HG03103 (cell line): Measurements from ENCODE around the gene THBD.

Experiments
- ATAC-seq: cut with Tn5 transposase; IDR thresholded peaks from one replicate; pipeline ENCODE4 v1.9.1; 2021; ENCODE audit warnings: low read depth; ENCODE audit not compliant: unreplicated experiment

The THBD gene

GRCh38 chr20:23049201-23050075, at the start of gene THBD:
Gene THBD, minus strand, starts transcription at chr20:23049672. Its CDS starts 168 bp downstream, at chr20:23049504.
- ATAC-seq: no peak

GRCh38 chr20:23097636-23098580, 48.4 kb upstream of the THBD start:
- ATAC-seq: no peak

- no peak for ATAC-seq
These were observed 47.6 kb upstream of the THBD start for GRCh38 chr20:23096986-23097520.

GRCh38 chr20:23096097-23096496, 46.6 kb upstream of the THBD start:
- no peak for ATAC-seq

GRCh38 chr20:23095499-23095898, 46.0 kb upstream of the THBD start:
- no peak for ATAC-seq

- ATAC-seq: no peak
These were observed 45.5 kb upstream of the THBD start for GRCh38 chr20:23094927-23095326.

GRCh38 chr20:23094213-23094896, 44.9 kb upstream of the THBD start:
- ATAC-seq: no peak

- no peak for ATAC-seq
These were observed 44.1 kb upstream of the THBD start for GRCh38 chr20:23093613-23094012.

GRCh38 chr20:23092861-23093495, 43.5 kb upstream of the THBD start:
- ATAC-seq: no peak

GRCh38 chr20:23092384-23092756, 42.9 kb upstream of the THBD start:
- ATAC-seq: no peak

GRCh38 chr20:23091721-23092383, 42.4 kb upstream of the THBD start:
- no peak for ATAC-seq

- no peak for ATAC-seq
These were observed 41.4 kb upstream of the THBD start for GRCh38 chr20:23090878-23091277.

GRCh38 chr20:23090147-23090546, 40.7 kb upstream of the THBD start:
- no peak for ATAC-seq

GRCh38 chr20:23088866-23089265, 39.4 kb upstream of the THBD start:
- no peak for ATAC-seq

GRCh38 chr20:23087587-23088251, 38.2 kb upstream of the THBD start:
- no peak for ATAC-seq

GRCh38 chr20:23086931-23087411, 37.5 kb upstream of the THBD start:
- ATAC-seq: no peak

- ATAC-seq: no peak
These were observed 36.6 kb upstream of the THBD start, which contains the start of gene CD93 for GRCh38 chr20:23086056-23086566. Gene CD93, minus strand, starts transcription at chr20:23086324. Its CDS starts 132 bp downstream, at chr20:23086192.

GRCh38 chr20:23085436-23086055, 36.1 kb upstream of the THBD start:
- ATAC-seq: no peak
